ENCODE measurements around the gene BCL6B. TPM values are rescaled to one million over a fixed set of nuclear protein-coding genes. Genes with fewer than 3 reads are reported as not detected.

BCL6B gene
- total RNA-seq, 1 donor from 2014 or later = 0.42 TPM

DNA sequence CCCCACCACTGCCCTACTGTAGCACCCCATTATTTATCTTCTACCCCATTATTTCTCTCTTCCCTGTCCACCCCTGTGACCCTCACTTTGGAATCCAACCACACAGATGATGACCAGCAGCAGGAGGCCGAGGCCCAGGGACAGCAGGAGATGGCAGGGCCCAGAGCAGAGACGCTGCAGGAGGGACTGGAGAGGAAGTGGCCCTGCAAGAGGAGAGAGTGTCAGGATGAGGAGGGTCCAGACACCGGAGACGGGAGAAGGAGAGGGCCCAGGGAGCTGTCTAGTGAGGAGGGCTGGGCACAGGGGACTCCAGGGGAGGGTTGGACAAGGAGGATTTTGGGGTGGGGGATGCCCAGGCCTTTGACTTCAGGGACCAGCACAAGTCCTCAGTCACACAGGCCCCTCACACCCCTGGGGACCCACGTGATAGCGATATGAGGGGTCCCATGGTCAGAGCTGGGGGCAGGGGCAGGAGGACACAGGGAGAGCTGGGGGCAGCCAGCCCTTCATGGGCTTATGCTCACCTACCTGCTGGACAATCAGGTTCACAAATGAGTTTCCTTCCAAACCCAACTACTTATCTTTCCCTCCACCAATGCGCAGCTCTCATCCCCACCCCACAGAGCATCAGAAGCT lies 55.2 kb downstream of the BCL6B start:
- H3K27me3 Mint-ChIP-seq (ENCODE audit: low read depth) = no peaks in the 10 kb centered on the region
- no peak overlapping the region for H3K27ac Mint-ChIP-seq (ENCODE audit: unreplicated experiment)
- no peaks in the 10 kb centered on the region for H3K36me3 Mint-ChIP-seq (ENCODE audit: low read depth)
- H3K4me1 Mint-ChIP-seq = no peaks in the 10 kb centered on the region
- no peak overlapping the region for H3K4me3 Mint-ChIP-seq
- H3K9me3 Mint-ChIP-seq = peaks cover 11% of the 10 kb centered on the region
- DNase-seq (ENCODE audit: low read depth, low spot score) = no peak
- TF ChIP-seq, protein P1, sequence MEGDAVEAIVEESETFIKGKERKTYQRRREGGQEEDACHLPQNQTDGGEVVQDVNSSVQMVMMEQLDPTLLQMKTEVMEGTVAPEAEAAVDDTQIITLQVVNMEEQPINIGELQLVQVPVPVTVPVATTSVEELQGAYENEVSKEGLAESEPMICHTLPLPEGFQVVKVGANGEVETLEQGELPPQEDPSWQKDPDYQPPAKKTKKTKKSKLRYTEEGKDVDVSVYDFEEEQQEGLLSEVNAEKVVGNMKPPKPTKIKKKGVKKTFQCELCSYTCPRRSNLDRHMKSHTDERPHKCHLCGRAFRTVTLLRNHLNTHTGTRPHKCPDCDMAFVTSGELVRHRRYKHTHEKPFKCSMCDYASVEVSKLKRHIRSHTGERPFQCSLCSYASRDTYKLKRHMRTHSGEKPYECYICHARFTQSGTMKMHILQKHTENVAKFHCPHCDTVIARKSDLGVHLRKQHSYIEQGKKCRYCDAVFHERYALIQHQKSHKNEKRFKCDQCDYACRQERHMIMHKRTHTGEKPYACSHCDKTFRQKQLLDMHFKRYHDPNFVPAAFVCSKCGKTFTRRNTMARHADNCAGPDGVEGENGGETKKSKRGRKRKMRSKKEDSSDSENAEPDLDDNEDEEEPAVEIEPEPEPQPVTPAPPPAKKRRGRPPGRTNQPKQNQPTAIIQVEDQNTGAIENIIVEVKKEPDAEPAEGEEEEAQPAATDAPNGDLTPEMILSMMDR (conservative IDR thresholded peaks at IDR 0.05) = no peak

DNA sequence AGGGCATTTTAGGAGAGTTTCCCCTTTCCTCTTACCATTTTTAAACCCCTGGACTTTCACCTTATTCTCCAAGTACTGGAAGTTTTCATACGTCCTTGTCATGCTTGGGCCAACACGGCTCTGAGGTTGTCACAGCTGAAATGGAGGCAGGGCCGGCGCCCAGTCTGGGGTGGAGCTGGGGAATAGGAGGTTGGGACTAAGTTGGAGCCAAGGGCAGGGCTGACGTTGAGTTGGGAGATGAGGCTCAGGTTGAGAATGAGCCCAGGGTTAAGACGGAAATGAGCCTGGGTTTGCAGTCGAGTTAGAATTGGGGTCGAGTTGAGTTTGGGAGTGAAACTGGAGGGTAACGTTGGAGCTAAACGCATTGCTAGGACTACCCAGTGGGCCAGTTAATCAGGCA lies 55.9 kb downstream of the BCL6B start:
- H3K27ac Mint-ChIP-seq (ENCODE audit: unreplicated experiment) = no peak overlapping the region
- no peaks in the 10 kb centered on the region for H3K27me3 Mint-ChIP-seq (ENCODE audit: low read depth)
- no peak for DNase-seq (ENCODE audit: low read depth, low spot score)
- H3K4me1 Mint-ChIP-seq = no peaks in the 10 kb centered on the region
- H3K36me3 Mint-ChIP-seq (ENCODE audit: low read depth) = no peaks in the 10 kb centered on the region
- TF ChIP-seq, protein P1 (conservative IDR thresholded peaks at IDR 0.05) = no peak
- H3K4me3 Mint-ChIP-seq = no peak overlapping the region
- peaks cover 11% of the 10 kb centered on the region for H3K9me3 Mint-ChIP-seq

Other genes starting within 250 kb of the BCL6B start
- not detected in 2 replicates for gene FBXO39, start 246.8 kb upstream of the BCL6B start, total RNA-seq
- gene TEKT1, start 191.3 kb upstream of the BCL6B start, total RNA-seq = not detected in 2 replicates
- gene ALOX12, start 27.0 kb upstream of the BCL6B start, total RNA-seq = 0.16 TPM in 1 of 2 replicates, not detected in the other
- gene RNASEK, start 10.4 kb upstream of the BCL6B start, total RNA-seq = 143 and 157 TPM in 2 replicates
- gene SLC16A13, start 13.0 kb downstream of the BCL6B start, total RNA-seq = 11.1 and 12.2 TPM in 2 replicates
- gene SLC16A11, start 21.0 kb downstream of the BCL6B start, total RNA-seq = not detected in 2 replicates
- gene CLEC10A, start 57.2 kb downstream of the BCL6B start, total RNA-seq = not detected in 2 replicates
- not detected in 2 replicates for gene ASGR2, start 91.8 kb downstream of the BCL6B start, total RNA-seq
- gene ASGR1, start 156.3 kb downstream of the BCL6B start, total RNA-seq = 9.6 and 11.2 TPM in 2 replicates
- 49.4 and 51.4 TPM in 2 replicates for gene DLG4, start 196.8 kb downstream of the BCL6B start, total RNA-seq
- 215 and 220 TPM in 2 replicates for gene ACADVL, start 196.9 kb downstream of the BCL6B start, total RNA-seq
- gene DVL2, start 211.5 kb downstream of the BCL6B start, total RNA-seq = 130 and 140 TPM in 2 replicates
- gene PHF23, start 216.4 kb downstream of the BCL6B start, total RNA-seq = 72.7 and 75.2 TPM in 2 replicates
- 470 and 479 TPM in 2 replicates for gene GABARAP, start 219.4 kb downstream of the BCL6B start, total RNA-seq
- gene CTDNEP1, start 228.7 kb downstream of the BCL6B start, total RNA-seq = 179 and 182 TPM in 2 replicates
- 74.4 and 77.4 TPM in 2 replicates for gene ELP5, start 229.2 kb downstream of the BCL6B start, total RNA-seq
- not detected in 2 replicates for gene CLDN7, start 239.4 kb downstream of the BCL6B start, total RNA-seq